NCI-H748 (cell line): ENCODE results near the gene RNF152.

Experiments used
- DNase-seq: peaks from one replicate; lab custom pipeline; 2025; ENCODE audit not compliant: unreplicated experiment; lab: John Stamatoyannopoulos, UW

The RNF152 gene

GRCh38 chr18:61761875-61762274 is 130.9 kb downstream of the RNF152 start:
- no peak for DNase-seq
